Neural crest cell (in vitro differentiated cells): ENCODE data around the gene PRPF40B. TPM values are rescaled to one million over a fixed set of nuclear protein-coding genes. Genes with fewer than 3 reads are reported as not detected.
"Not testable (repeated sequence)": the region's sequence is repeated elsewhere in the genome, so short reads cannot be mapped to it uniquely, and the experiment has no call there.

ENCODE experiments used
- DNase-seq: peaks from one replicate; pipeline ENCODE4 v3.0.0; 2021; ENCODE audit warnings: low read depth, mixed read lengths, low spot score
- H3K27ac Mint-ChIP-seq: one replicate; pipeline ENCODE4 v1.8.0; 2021; ENCODE audit warnings: mild to moderate bottlenecking, mixed read lengths; ENCODE audit not compliant: unreplicated experiment
- H3K27me3 Mint-ChIP-seq: 2 replicates; pipeline ENCODE4 v1.8.0; 2021; ENCODE audit warnings: low read depth, mild to moderate bottlenecking, mixed read lengths
- H3K36me3 Mint-ChIP-seq: 2 replicates; pipeline ENCODE4 v1.8.0; 2021; ENCODE audit warnings: low read depth, mild to moderate bottlenecking, mixed read lengths
- H3K4me1 Mint-ChIP-seq: 2 replicates; pipeline ENCODE4 v1.8.0; 2021; ENCODE audit warnings: mixed read lengths
- H3K4me3 Mint-ChIP-seq: one replicate; pipeline ENCODE4 v1.8.0; 2021; ENCODE audit warnings: mild to moderate bottlenecking, mixed read lengths
- H3K9me3 Mint-ChIP-seq: 2 replicates; pipeline ENCODE4 v1.8.0; 2021; ENCODE audit warnings: mixed read lengths
- CTCF ChIP-seq: fragments of 200-600 bp; sonication (generic); conservative IDR thresholded peaks from 2 replicates; pipeline ENCODE4 v1.5.0; 2021; ENCODE audit warnings: antibody characterized with exemption, mild to moderate bottlenecking
- total RNA-seq: library from RNA; stranded (reverse); gene quantifications from 2 replicates; pipeline ENCODE4 v1.2.1, GENCODE V29; 2021

PRPF40B gene
- total RNA-seq, 1 donor from 2014 or later: 27.0 TPM

DNA sequence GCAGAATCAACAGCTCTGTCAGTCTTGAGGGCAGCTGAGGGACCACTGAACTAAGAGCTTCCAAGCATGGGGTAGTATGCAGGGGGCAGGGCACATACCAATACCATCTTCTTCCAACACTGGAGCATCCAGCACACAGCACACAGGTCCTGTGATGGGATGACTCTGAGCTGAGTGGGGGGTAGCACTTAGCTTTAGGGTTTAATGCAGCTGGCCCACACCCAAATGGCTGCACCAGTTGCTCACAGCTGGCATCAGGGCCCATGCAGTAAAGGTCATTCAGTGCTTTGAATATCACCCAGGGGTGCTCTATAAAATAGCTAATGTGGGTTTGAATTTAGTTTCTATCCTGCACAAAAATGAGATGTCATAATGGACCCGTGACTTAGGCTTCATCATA is 19.6 kb upstream of the PRPF40B start:
- TF ChIP-seq CTCF: no peak
- H3K4me1 Mint-ChIP-seq: no peaks in the 10 kb centered on the region
- no peak for DNase-seq
- H3K4me3 Mint-ChIP-seq: no peak overlapping the region
- peaks cover 7% of the 10 kb centered on the region for H3K36me3 Mint-ChIP-seq
- H3K27me3 Mint-ChIP-seq: no peaks in the 10 kb centered on the region
- no peaks in the 10 kb centered on the region for H3K9me3 Mint-ChIP-seq
- H3K27ac Mint-ChIP-seq: no peak overlapping the region

GRCh38 chr12:49604856-49605255 is 18.5 kb upstream of the PRPF40B start:
- Mint-ChIP-seq H3K36me3 (peaks cover 8% of the 10 kb centered on the region), H3K4me3 (no peak overlapping the region), H3K27me3 (no peaks in the 10 kb centered on the region), H3K4me1 (peaks cover 5% of the 10 kb centered on the region), H3K27ac (no peak overlapping the region), H3K9me3 (peaks cover 1% of the 10 kb centered on the region)
- DNase-seq: no peak
- TF ChIP-seq CTCF: no peak

- not testable (repeated sequence) for H3K9me3 Mint-ChIP-seq, H3K4me1 Mint-ChIP-seq, H3K27me3 Mint-ChIP-seq, H3K27ac Mint-ChIP-seq, H3K36me3 Mint-ChIP-seq, DNase-seq, H3K4me3 Mint-ChIP-seq
Observed at GRCh38 chr12:49605539-49605938, 17.8 kb upstream of the PRPF40B start, which contains the start of gene FAM186B. TSS of gene FAM186B (minus strand) at chr12:49605639. CDS start at chr12:49605477, 162 bp downstream.

DNA sequence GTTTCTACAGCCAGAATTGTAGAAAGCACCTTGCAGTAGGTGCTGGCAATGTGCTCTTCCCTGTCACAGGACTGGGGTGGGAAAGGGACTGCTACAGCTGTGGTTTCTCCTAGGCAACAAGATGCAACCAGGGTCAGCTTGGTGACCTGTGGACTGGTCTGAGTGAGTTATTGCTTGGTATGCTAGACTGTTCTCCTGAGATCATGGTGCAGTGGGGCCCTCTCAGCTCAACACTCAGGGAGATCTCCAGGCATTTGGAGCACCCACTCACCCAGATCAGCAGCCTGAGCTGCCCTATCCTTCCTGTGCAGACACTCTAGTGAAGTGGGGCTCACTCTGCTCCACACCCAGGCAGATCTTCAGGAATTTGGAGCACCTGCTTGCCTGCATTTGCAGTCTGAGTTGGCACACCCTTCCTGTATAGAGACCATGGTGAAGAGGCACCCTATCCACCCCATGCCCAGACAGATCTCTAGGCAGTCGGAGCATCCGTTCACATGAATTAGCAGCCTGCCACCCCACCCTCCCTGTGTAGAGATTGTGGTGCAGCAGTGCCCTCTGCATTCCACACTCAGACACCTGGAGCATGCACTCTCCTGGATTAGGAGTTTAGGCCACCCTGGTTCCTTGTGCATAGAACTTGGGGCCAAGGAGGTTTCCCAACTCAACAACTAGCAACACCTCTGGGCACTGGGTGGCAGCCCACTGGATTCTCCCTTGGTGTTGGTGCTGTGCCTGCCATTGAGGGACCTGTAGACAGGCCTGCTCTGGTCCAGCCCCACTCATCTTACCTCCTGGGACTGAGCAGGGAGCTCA is 14.1 kb upstream of the PRPF40B start:
- H3K4me1 Mint-ChIP-seq: peaks cover 16% of the 10 kb centered on the region
- TF ChIP-seq CTCF: no peak
- no peak overlapping the region for H3K4me3 Mint-ChIP-seq
- peaks cover 2% of the 10 kb centered on the region for H3K27me3 Mint-ChIP-seq
- no peak overlapping the region for H3K27ac Mint-ChIP-seq
- peaks cover 11% of the 10 kb centered on the region for H3K36me3 Mint-ChIP-seq
- peaks cover 13% of the 10 kb centered on the region for H3K9me3 Mint-ChIP-seq
- no peak for DNase-seq

DNA sequence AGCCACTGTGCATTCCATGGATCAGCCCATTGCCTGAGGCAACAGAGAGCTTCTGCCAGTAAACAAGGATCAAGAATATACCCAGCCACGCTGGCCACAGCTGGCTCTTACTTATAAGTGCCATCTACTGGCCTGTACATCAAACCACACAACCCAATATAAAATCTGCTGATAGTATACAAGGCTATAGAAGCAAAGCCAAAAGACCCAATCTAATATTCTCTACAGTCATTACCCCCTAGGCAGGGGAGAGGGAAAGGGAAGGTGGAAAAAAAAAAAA is 13.5 kb upstream of the PRPF40B start:
- TF ChIP-seq CTCF: no peak
- Mint-ChIP-seq H3K27ac (no peak overlapping the region), H3K9me3 (peaks cover 13% of the 10 kb centered on the region), H3K27me3 (peaks cover 2% of the 10 kb centered on the region), H3K36me3 (peaks cover 11% of the 10 kb centered on the region), H3K4me3 (no peak overlapping the region), H3K4me1 (peaks cover 16% of the 10 kb centered on the region)
- DNase-seq: no peak

DNA sequence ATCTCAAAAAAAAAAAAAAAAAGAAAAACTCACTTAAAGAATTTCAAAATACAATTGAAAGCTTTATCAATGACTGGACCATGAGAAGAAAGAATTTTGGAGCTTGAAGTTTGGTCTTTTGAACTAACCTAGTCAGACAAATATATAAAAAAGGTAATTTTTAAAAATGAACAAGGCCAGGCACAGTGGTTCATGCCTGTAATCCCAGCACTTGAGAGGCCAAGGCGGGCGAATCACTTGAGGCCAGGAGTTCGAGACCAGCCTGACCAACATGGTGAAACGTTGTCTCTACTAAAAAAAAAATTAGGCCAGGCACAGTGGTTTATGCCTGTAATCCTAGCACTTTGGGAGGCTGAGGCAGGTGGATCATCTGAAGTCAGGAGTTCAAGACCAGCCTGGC is 12.6 kb upstream of the PRPF40B start:
- peaks cover 16% of the 10 kb centered on the region for H3K4me1 Mint-ChIP-seq
- not testable (repeated sequence) for H3K4me3 Mint-ChIP-seq, H3K27ac Mint-ChIP-seq, DNase-seq, H3K27me3 Mint-ChIP-seq
- H3K9me3 Mint-ChIP-seq: peaks cover 13% of the 10 kb centered on the region
- peaks cover 11% of the 10 kb centered on the region for H3K36me3 Mint-ChIP-seq
